Stimulated activated effector memory CD8-positive, alpha-beta T cell treated with anti-CD3 and anti-CD28 coated beads, Interleukin-12 subunit alpha, Interleukin-12 subunit beta, amount 100 ng/mL, for 72 hours (primary cell): ENCODE measurements around the gene RASSF4.
"Not testable (repeated sequence)": the region's sequence is repeated elsewhere in the genome, so short reads cannot be mapped to it uniquely, and the experiment has no call there.

ENCODE experiments used
- ATAC-seq: fragments of 150-1000 bp; cut with Tn5 transposase; 2 replicates; pipeline ENCODE4 v1.10.0; 2021
- DNase-seq, 2 donors: peaks; one replicate each; pipeline ENCODE4 v3.0.0; 2021 to 2022; ENCODE audit warnings: low spot score in 2 of 2
- H3K27ac Mint-ChIP-seq: one replicate; pipeline ENCODE4 v1.8.0; 2022; ENCODE audit warnings: mild to moderate bottlenecking, mixed read lengths
- H3K36me3 Mint-ChIP-seq: one replicate; pipeline ENCODE4 v1.8.0; 2022; ENCODE audit warnings: mild to moderate bottlenecking, mixed read lengths
- H3K4me1 Mint-ChIP-seq: one replicate; pipeline ENCODE4 v1.8.0; 2022; ENCODE audit warnings: mixed read lengths
- H3K4me3 Mint-ChIP-seq: one replicate; pipeline ENCODE4 v1.8.0; 2022; ENCODE audit warnings: mild to moderate bottlenecking, mixed read lengths
- H3K9me3 Mint-ChIP-seq: one replicate; pipeline ENCODE4 v1.8.0; 2022; ENCODE audit warnings: mixed read lengths

The RASSF4 gene

DNA sequence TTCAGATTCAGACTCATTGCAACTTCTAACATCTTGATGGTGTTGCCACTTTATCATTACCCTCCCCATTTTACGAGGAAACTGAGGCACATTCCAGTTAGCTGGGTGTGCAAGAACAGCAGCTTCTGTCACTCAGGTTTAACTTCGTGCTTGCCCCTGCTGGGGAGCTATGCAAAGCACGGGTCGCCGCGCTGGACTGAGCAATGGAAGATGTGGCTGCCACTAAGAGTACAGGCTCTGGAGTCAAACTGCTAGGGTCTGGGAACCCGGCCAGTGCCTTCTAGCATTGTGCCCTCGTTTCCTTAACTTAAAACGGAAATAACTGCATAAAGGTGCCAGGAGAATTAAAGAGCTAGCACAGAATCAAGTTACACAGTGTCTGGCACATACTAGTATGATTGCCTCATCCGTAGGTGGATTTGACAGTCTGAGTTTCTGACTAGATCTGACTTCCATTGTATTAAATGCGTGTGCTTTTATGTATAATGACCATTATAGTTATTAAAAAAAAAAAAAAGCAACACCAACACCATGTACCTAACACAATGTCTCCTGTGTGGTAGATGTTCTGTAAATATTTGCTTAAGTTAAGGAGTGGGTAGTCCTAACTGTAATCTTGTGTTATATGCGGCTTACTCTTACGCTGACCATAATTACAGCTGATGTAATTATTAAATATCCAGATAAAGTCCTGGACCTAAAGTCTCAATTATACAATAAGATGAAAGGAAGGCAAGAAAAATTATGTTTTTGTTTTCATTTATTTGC lies 42.0 kb downstream of the RASSF4 start:
- Mint-ChIP-seq H3K9me3 (peaks cover 7% of the 10 kb centered on the region), H3K4me3 (peak overlapping the region; percentile 78), H3K27ac (peak overlapping the region; percentile 97), H3K4me1 (peaks cover 21% of the 10 kb centered on the region), H3K36me3 (peaks cover 46% of the 10 kb centered on the region)
- ATAC-seq = peak; percentile 81
- peak; percentile 45 to 77 for DNase-seq

DNA sequence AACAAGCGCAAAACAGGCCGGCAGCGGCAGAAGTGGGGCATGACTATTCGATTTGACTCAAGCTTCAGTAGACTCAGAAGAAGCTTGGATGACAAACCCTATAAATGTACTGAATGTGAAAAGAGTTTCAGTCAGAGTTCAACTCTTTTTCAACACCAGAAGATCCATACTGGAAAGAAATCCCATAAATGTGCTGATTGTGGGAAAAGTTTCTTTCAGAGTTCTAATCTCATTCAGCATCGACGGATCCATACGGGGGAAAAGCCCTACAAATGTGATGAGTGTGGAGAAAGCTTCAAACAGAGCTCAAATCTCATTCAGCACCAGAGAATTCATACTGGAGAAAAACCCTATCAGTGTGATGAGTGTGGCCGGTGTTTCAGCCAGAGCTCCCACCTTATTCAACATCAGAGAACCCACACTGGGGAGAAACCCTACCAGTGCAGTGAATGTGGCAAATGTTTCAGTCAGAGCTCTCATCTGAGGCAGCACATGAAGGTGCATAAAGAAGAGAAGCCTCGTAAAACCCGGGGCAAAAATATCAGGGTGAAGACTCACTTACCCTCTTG lies 43.9 kb downstream of the RASSF4 start:
- no peak overlapping the region for H3K4me3 Mint-ChIP-seq
- H3K36me3 Mint-ChIP-seq = peaks cover 46% of the 10 kb centered on the region
- peaks cover 7% of the 10 kb centered on the region for H3K9me3 Mint-ChIP-seq
- H3K4me1 Mint-ChIP-seq = peaks cover 21% of the 10 kb centered on the region
- H3K27ac Mint-ChIP-seq = peak overlapping the region; percentile 60
- ATAC-seq (no peak), DNase-seq (no peak)

DNA sequence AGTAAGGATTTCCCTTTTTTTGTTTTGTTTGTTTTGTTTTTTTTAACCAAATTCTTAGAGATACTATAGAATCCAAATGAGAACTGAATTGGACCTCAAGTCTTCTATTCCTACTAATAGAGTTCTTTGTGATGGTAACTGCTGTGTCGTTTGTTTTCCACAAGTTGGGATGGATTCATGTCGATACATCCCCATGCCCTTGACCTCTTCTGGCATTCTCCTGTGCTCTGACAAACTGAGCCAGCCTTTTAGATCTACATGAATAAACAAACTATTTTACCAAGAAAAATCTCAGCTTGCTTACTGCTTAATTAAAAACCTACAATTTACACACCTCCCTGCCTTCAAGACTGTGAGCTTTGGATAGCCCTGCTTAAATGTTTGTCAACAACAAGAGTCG lies 45.1 kb downstream of the RASSF4 start:
- no peak for ATAC-seq
- no peak for DNase-seq
- H3K27ac Mint-ChIP-seq = no peak overlapping the region
- H3K36me3 Mint-ChIP-seq = peaks cover 45% of the 10 kb centered on the region
- peaks cover 19% of the 10 kb centered on the region for H3K4me1 Mint-ChIP-seq
- no peak overlapping the region for H3K4me3 Mint-ChIP-seq
- H3K9me3 Mint-ChIP-seq = peaks cover 7% of the 10 kb centered on the region

DNA sequence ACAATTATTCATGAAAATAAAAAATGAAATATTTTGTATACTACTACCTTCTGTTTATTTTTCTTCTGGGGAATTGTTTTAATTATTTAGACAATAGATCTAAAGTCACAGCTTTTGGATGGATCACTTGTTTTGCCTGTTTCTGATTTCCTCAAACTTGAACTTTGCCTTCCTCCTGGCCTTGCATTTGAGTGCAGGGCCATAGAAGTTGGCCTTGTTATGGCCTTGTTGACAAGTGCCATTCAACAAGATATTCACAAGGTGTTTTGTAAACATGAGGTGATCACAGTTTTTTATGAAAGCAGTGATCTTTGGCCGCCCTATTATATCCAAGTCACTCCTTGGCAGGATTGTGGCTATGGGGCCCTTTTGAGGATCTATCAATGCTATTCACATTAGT lies 45.7 kb downstream of the RASSF4 start:
- Mint-ChIP-seq H3K4me3 (no peak overlapping the region), H3K27ac (no peak overlapping the region), H3K36me3 (peaks cover 38% of the 10 kb centered on the region), H3K9me3 (peaks cover 4% of the 10 kb centered on the region), H3K4me1 (peaks cover 13% of the 10 kb centered on the region)
- ATAC-seq = no peak
- no peak for DNase-seq

DNA sequence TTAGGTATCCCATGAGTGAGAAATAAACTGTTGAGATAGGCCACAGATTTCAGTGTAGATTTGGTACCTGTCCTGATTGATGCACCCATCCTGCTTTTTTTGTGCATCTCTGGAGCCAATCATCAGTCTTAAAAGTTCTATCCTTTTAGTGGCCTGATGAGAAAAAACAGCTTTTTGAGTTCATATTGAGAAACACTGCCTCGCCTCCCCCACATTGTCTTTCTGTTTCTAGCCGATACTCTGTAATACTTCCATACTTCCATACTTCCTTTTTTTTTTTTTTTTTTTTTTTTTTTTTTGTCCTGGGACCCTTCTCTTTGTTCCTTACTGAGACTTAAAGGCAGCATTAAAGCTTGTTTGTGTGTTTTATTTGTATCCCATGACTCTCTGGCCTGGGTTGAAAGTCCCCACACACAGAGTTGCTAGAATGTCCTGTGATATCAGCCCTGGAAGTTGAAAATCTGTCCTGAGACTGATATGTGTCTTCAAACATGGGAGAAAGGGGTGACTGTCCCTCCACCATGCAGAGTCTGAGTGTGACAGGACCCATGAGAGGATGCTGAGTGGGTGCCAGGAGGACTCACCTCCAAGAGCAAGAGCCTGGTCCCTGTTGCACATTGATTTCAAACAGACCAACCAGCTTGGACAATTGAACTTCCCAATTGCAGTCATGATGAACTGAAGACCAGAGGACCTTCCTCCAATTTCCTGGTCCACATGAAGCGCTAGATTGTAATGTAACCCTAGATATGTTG lies 46.9 kb downstream of the RASSF4 start:
- Mint-ChIP-seq H3K9me3 (peaks cover 4% of the 10 kb centered on the region), H3K4me3 (no peak overlapping the region), H3K4me1 (peaks cover 9% of the 10 kb centered on the region), H3K27ac (no peak overlapping the region), H3K36me3 (peaks cover 37% of the 10 kb centered on the region)
- DNase-seq (no peak), ATAC-seq (no peak)

DNA sequence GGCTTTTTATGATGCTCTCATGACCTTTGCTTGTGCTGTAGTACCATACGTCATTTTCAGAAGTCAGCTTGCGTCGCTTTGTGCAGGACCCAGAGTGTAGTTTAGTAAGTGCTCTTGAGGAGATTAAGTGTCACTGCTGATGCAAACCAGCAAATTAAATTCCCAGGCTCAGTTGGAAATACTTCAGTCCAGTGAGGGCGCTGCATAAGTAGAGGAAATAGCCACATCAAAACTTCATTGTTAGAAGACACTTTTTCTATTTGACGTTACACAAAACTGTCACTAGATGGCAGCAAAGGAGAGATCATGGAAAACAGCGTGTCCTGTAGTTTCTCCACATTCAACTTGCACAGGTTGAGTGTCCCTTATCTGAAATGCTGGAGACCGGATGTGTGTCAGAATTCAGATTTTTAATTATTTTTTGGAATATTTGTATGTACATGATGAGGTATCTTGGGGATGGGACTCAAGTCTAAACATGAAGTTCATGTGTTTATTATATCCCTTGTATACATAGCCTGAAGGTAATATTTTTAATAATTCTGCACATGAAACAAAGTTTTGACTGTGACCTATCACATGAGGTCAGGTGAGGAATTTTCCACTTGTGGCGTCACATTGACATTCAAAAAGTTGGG lies 49.0 kb downstream of the RASSF4 start:
- peaks cover 25% of the 10 kb centered on the region for H3K36me3 Mint-ChIP-seq
- ATAC-seq (peak; percentile 60), DNase-seq (peak in 1 of 2 donors; percentile 57)
- no peak overlapping the region for H3K27ac Mint-ChIP-seq
- H3K9me3 Mint-ChIP-seq = peaks cover 2% of the 10 kb centered on the region
- no peaks in the 10 kb centered on the region for H3K4me1 Mint-ChIP-seq
- no peak overlapping the region for H3K4me3 Mint-ChIP-seq

DNA sequence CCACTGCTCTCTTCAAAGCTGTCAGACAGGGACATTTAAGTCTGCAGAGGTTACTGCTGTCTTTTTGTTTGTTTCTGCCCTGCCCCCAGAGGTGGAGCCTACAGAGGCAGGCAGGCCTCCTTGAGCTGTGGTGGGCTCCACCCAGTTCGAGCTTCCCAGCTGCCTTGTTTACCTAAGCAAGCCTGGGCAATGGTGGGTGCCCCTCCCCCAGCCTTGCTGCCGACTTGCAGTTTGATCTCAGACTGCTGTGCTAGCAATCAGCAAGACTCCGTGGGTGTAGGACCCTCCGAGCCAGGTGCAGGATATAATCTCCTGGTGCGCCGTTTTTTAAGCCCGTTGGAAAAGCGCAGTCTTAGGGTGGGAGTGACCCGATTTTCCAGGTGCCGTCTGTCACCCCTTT lies 55.0 kb downstream of the RASSF4 start:
- not testable (repeated sequence) for ATAC-seq, H3K36me3 Mint-ChIP-seq, H3K4me1 Mint-ChIP-seq, H3K9me3 Mint-ChIP-seq, H3K27ac Mint-ChIP-seq, H3K4me3 Mint-ChIP-seq, DNase-seq

DNA sequence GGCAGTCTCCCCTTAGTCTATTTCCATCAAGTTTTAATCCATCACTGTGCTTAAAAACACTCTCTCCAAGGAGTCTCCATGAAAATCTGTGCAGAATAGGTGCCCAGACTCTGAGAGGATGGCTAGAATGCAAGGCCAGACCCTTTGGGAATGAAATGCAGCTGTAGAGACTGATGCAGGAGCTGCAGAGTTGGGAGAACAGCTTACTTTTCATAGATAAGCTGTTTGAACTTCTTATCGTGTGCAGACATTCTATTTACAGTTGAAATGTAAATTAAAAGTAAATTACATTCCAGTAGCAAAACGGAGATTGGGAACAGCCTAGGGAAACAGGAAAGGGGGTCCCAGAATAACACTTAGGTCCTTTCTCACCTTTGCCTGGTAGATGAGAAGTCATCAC lies 56.0 kb downstream of the RASSF4 start:
- no peak overlapping the region for H3K27ac Mint-ChIP-seq
- DNase-seq = no peak
- H3K4me1 Mint-ChIP-seq = no peaks in the 10 kb centered on the region
- no peaks in the 10 kb centered on the region for H3K9me3 Mint-ChIP-seq
- H3K36me3 Mint-ChIP-seq = no peaks in the 10 kb centered on the region
- ATAC-seq = no peak
- no peak overlapping the region for H3K4me3 Mint-ChIP-seq

DNA sequence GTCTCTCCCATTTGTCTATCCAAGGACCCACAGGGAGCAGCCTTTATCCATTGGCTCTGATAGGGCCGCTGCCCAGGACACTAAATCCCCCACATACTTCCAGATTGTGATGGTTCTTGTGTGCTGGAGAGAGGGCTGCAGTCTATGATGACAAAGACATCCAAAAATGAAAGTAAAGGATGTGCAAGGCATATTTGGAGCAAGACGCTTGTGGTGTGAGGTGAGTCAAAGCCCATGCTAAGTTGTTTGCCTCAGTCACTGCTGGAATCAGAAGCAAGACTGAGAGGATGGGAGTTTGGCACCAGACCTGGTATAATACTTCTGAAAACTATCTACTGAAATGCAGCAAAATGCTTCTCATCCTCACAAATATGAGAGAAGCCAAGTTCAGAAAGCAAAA lies 63.8 kb downstream of the RASSF4 start:
- DNase-seq (no peak), ATAC-seq (no peak)
- H3K27ac Mint-ChIP-seq = no peak overlapping the region
- H3K4me1 Mint-ChIP-seq = no peaks in the 10 kb centered on the region
- H3K36me3 Mint-ChIP-seq = no peaks in the 10 kb centered on the region
- no peak overlapping the region for H3K4me3 Mint-ChIP-seq
- peaks cover 11% of the 10 kb centered on the region for H3K9me3 Mint-ChIP-seq

DNA sequence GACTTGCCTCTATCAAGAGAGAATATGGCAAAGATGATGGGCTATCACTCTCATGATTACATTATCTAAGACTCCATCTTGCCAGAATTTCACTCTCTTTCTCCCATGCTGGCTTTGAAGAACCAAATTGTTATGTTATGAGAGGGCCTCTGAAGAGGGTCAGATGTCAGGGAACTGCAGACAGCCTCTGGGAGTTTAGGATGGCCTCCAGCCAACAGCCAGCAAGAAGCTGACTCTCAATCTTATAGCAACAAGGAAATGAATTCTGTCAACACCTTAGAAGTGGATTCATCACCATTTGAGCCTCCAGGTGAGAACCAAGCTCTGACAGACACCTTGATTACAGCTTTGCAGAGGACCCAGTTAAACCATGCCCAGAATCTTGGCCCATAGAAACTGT lies 74.7 kb downstream of the RASSF4 start:
- ATAC-seq (no peak), DNase-seq (no peak)
- Mint-ChIP-seq H3K4me3 (no peak overlapping the region), H3K9me3 (peaks cover 17% of the 10 kb centered on the region), H3K4me1 (no peaks in the 10 kb centered on the region), H3K27ac (no peak overlapping the region), H3K36me3 (no peaks in the 10 kb centered on the region)

DNA sequence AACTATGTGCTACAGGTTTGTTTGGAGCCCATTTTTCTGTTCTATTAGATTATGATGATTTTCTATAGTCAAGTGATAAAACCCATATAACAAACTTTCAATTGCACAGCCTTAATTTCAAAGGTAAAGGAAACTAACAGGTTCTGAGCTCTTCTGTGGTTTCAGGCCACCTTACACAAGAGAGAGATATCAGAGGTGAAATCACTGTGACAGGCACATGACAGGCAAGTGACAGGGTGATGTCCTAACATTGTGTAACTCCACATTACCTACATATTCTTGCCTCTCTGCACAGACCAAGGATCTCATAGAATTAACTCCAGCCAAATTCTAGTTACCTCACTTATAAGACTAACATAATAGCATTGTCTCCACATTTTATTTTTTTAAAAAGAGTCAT lies 76.1 kb downstream of the RASSF4 start:
- Mint-ChIP-seq H3K9me3 (peaks cover 7% of the 10 kb centered on the region), H3K4me1 (no peaks in the 10 kb centered on the region), H3K36me3 (no peaks in the 10 kb centered on the region), H3K27ac (no peak overlapping the region), H3K4me3 (no peak overlapping the region)
- no peak for DNase-seq
- no peak for ATAC-seq

DNA sequence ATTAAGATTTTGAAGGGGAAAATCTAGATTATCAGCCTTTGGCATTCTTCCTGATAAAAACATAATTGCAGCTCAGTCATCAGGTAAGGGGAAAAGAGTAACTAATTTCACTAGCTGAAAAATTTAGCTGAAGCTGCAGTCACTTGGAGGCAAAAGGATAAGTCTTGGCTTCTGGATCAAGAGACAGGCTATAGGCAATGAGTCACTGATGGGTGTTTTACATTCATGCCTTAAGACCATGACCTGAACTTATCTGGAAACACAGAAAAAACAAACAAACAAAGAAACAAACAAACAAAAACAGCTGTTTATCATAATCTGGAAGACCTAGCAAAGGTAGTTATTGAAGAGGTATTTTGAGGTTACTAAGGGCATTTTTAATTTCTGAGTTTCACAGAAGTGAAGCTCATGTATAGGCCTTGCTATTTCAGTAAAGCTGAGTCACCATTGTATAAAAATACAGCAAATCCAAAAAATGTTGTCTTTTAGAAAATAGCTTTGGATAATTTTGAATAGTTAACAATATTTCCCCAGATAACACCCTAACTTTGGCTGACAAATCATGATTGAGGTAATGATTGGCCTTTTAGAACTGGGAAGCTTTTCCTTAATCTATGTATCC lies 81.4 kb downstream of the RASSF4 start:
- H3K36me3 Mint-ChIP-seq = no peaks in the 10 kb centered on the region
- H3K9me3 Mint-ChIP-seq = no peaks in the 10 kb centered on the region
- DNase-seq (no peak), ATAC-seq (no peak)
- H3K27ac Mint-ChIP-seq = no peak overlapping the region
- no peak overlapping the region for H3K4me3 Mint-ChIP-seq
- no peaks in the 10 kb centered on the region for H3K4me1 Mint-ChIP-seq

DNA sequence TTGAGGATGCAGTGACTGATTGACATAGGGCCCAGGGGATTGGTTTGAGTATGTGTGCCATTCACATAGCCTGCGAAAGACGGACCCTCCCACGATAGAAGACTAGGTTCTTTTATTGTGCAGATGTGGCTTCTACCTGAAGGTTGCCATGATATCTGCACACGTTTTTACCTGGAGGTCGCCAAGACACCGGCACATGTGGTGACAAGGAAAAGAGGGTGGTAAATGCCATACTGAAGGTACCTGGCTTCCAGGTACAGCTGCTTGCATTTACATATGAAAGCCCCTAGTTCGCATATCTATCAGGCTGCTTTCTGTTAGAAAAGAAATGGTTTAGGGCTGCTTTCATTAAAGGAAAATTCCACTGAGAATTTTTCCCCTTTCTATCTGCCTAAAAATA lies 84.7 kb downstream of the RASSF4 start:
- Mint-ChIP-seq H3K36me3 (no peaks in the 10 kb centered on the region), H3K27ac (no peak overlapping the region), H3K4me3 (no peak overlapping the region), H3K9me3 (peaks cover 3% of the 10 kb centered on the region), H3K4me1 (no peaks in the 10 kb centered on the region)
- ATAC-seq = no peak
- DNase-seq = no peak
